Natural killer cell (primary cell): ENCODE measurements around the gene CDC73. TPM values are rescaled to one million over a fixed set of nuclear protein-coding genes. Genes with fewer than 3 reads are reported as not detected.

Source experiments
- ATAC-seq, 3 donors: fragments of 150-1000 bp in 2 of 3; fragments of 200-7000 bp in 1 of 3; cut with Tn5 transposase; 1 replicate in 1 of 3; 2 replicates in 2 of 3; pipeline ENCODE4 v1.10.0; 2021; ENCODE audit warnings: mild to moderate bottlenecking in 2 of 3, moderate library complexity in 2 of 3
- DNase-seq, 2 donors: peaks; one replicate each; pipeline versions ENCODE4 v3.0.0 to v3.0.0-alpha.2; 2013 to 2021; ENCODE audit warnings: mixed read lengths in 1 of 2
- H3K27ac ChIP-seq: one replicate; pipeline ENCODE4 v1.5.1; 2013; ENCODE audit warnings: mild to moderate bottlenecking, low read length
- H3K27me3 ChIP-seq: one replicate; pipeline ENCODE4 v1.6.1; 2013; ENCODE audit warnings: low read length; ENCODE audit not compliant: control insufficient read depth, insufficient read depth
- H3K36me3 ChIP-seq: one replicate; pipeline ENCODE4 v1.6.1; 2013; ENCODE audit warnings: low read length; ENCODE audit not compliant: control insufficient read depth, insufficient read depth
- H3K4me1 ChIP-seq: one replicate; pipeline ENCODE4 v1.6.1; 2013; ENCODE audit warnings: low read length; ENCODE audit not compliant: control insufficient read depth, insufficient read depth
- H3K4me3 ChIP-seq: one replicate; pipeline ENCODE4 v1.5.1; 2013; ENCODE audit warnings: low read length
- H3K9me3 ChIP-seq: one replicate; pipeline ENCODE4 v1.6.1; 2013; ENCODE audit warnings: low read length; ENCODE audit not compliant: control insufficient read depth, insufficient read depth
- H3K27ac Mint-ChIP-seq, 2 donors: one replicate each; pipeline ENCODE4 v1.8.0; 2022; ENCODE audit warnings: mild to moderate bottlenecking in 2 of 2, mixed read lengths in 2 of 2, moderate library complexity in 1 of 2
- H3K27me3 Mint-ChIP-seq, 2 donors: one replicate each; pipeline ENCODE4 v1.8.0; 2022; ENCODE audit warnings: low read depth in 2 of 2, mixed read lengths in 2 of 2
- H3K36me3 Mint-ChIP-seq: one replicate; pipeline ENCODE4 v1.8.0; 2022; ENCODE audit warnings: mixed read lengths
- H3K4me1 Mint-ChIP-seq, 2 donors: one replicate each; pipeline ENCODE4 v1.8.0; 2022; ENCODE audit warnings: mixed read lengths in 2 of 2
- H3K4me3 Mint-ChIP-seq: one replicate; pipeline ENCODE4 v1.8.0; 2022; ENCODE audit warnings: mild to moderate bottlenecking, moderate library complexity, mixed read lengths
- H3K9me3 Mint-ChIP-seq, 2 donors: one replicate each; pipeline ENCODE4 v1.8.0; 2022; ENCODE audit warnings: mixed read lengths in 2 of 2
- CTCF ChIP-seq: fragments of 200-600 bp; IDR thresholded peaks from one replicate; pipeline ENCODE4 v1.8.0; 2022; ENCODE audit warnings: antibody characterized with exemption
- WGBS: methylation state at CpG from one replicate; pipeline ENCODE4 v1.1.7; 2013; ENCODE audit warnings: missing lambda C conversion rate; ENCODE audit not compliant: insufficient coverage; 5-methylcytosine and 5-hydroxymethylcytosine counted together
- intact Hi-C: fragments of 100-400 bp; cut with micrococcal nuclease; formaldehyde crosslinking; loops from one replicate; pipeline ENCODE4 v1.14.2; 2022
- total RNA-seq, 4 donors: library from RNA; stranded (reverse); fragments of 120-200 nt in 1 of 4; gene quantifications; one replicate each; pipeline versions ENCODE4 v1.2.3 to v1.2.4, GENCODE V29; 2013 to 2022

CDC73 gene
- total RNA-seq, result 10 to 100 TPM; 73.2 to 86.0 (median 82.6) TPM
- total RNA-seq (2013), result 37.4 TPM

- DNase-seq, result peak; percentile 98 to 99
- H3K4me1 Mint-ChIP-seq, result peaks cover 46 to 51% of the 10 kb centered on the region in 2 donors
- TF ChIP-seq CTCF, result peak; percentile 96
- Histone ChIP-seq H3K4me1 (peaks cover 13% of the 10 kb centered on the region), H3K36me3 (peaks cover 13% of the 10 kb centered on the region), H3K27me3 (no peaks in the 10 kb centered on the region), H3K4me3 (peak within 1 kb of the TSS; percentile 93), H3K27ac (peak within 1 kb of the TSS; percentile 97), H3K9me3 (no peaks in the 10 kb centered on the region)
- peak within 1 kb of the TSS; percentile 93 for H3K4me3 Mint-ChIP-seq
- H3K27ac Mint-ChIP-seq, result peak within 1 kb of the TSS; percentile 88 to 95
- peak; percentile 91 to 98 (median 94) for ATAC-seq
- no peaks in the 10 kb centered on the region for H3K36me3 Mint-ChIP-seq
- no peaks in the 10 kb centered on the region for H3K27me3 Mint-ChIP-seq
- WGBS, result under 1% methylated on average over 80 of the region's 85 CpGs
- intact Hi-C loops, result loop anchor here (1.0 to 10.0 kb wide), 5 partner anchors 17 to 650 kb away; partner anchors contain the start of genes GLRX2, RGS2, RO60 and UCHL5
- H3K9me3 Mint-ChIP-seq, result no peaks in the 10 kb centered on the region
Measured at GRCh38 chr1:193121616-193122593, at the start of gene CDC73. TSS of gene CDC73 (plus strand) at chr1:193122031. CDS start at chr1:193122201, 170 bp downstream.

- peak overlapping the region in 1 of 2 donors; percentile 10 for H3K27ac Mint-ChIP-seq
- no peaks in the 10 kb centered on the region for H3K27me3 ChIP-seq
- H3K4me3 Mint-ChIP-seq, result no peak overlapping the region
- intact Hi-C loops, result no loop called here
- H3K9me3 Mint-ChIP-seq, result no peaks in the 10 kb centered on the region
- DNase-seq, result no peak
- H3K4me1 Mint-ChIP-seq, result peaks cover 5 to 12% of the 10 kb centered on the region in 2 donors
- H3K36me3 ChIP-seq, result peaks cover 52% of the 10 kb centered on the region
- no peak overlapping the region for H3K27ac ChIP-seq
- H3K9me3 ChIP-seq, result no peaks in the 10 kb centered on the region
- no peaks in the 10 kb centered on the region for H3K4me1 ChIP-seq
- H3K4me3 ChIP-seq, result no peak overlapping the region
- no peak for ATAC-seq
- H3K27me3 Mint-ChIP-seq, result no peaks in the 10 kb centered on the region
- peaks cover 21% of the 10 kb centered on the region for H3K36me3 Mint-ChIP-seq
- TF ChIP-seq CTCF, result no peak
Measured at GRCh38 chr1:193077991-193078390, 43.8 kb upstream of the CDC73 start.

DNA sequence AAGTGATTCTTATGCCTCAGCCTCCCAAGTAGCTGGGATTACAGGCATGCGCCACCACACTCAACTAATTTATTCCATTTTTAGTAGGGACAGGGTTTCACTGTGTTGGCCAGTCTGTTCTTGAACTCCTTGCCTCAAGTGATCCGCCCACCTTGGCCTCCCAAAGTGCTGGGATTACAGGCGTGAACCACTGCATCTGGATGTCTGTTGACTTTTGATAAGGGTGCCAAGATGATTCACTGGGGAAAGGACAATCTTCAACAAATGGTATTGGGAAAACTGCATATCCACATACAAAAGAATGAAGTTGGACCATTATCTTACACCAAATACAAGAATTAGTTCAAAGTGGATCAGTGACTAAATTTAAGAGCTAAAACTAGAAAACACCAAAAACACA, 42.6 kb upstream of the CDC73 start:
- Histone ChIP-seq H3K4me1 (no peaks in the 10 kb centered on the region), H3K9me3 (no peaks in the 10 kb centered on the region), H3K27ac (no peak overlapping the region), H3K27me3 (no peaks in the 10 kb centered on the region), H3K4me3 (no peak overlapping the region), H3K36me3 (peaks cover 62% of the 10 kb centered on the region)
- peaks cover 5 to 12% of the 10 kb centered on the region in 2 donors for H3K4me1 Mint-ChIP-seq
- intact Hi-C loops, result no loop called here
- no peak overlapping the region for H3K27ac Mint-ChIP-seq
- H3K27me3 Mint-ChIP-seq, result no peaks in the 10 kb centered on the region
- no peak for TF ChIP-seq CTCF
- peaks cover 25% of the 10 kb centered on the region for H3K36me3 Mint-ChIP-seq
- WGBS, result 100% methylated on average over 2 of the region's 3 CpGs
- DNase-seq, result no peak
- H3K9me3 Mint-ChIP-seq, result no peaks in the 10 kb centered on the region
- ATAC-seq, result no peak
- no peak overlapping the region for H3K4me3 Mint-ChIP-seq
